ENCODE results near the gene LRRFIP1.

LRRFIP1 gene

DNA sequence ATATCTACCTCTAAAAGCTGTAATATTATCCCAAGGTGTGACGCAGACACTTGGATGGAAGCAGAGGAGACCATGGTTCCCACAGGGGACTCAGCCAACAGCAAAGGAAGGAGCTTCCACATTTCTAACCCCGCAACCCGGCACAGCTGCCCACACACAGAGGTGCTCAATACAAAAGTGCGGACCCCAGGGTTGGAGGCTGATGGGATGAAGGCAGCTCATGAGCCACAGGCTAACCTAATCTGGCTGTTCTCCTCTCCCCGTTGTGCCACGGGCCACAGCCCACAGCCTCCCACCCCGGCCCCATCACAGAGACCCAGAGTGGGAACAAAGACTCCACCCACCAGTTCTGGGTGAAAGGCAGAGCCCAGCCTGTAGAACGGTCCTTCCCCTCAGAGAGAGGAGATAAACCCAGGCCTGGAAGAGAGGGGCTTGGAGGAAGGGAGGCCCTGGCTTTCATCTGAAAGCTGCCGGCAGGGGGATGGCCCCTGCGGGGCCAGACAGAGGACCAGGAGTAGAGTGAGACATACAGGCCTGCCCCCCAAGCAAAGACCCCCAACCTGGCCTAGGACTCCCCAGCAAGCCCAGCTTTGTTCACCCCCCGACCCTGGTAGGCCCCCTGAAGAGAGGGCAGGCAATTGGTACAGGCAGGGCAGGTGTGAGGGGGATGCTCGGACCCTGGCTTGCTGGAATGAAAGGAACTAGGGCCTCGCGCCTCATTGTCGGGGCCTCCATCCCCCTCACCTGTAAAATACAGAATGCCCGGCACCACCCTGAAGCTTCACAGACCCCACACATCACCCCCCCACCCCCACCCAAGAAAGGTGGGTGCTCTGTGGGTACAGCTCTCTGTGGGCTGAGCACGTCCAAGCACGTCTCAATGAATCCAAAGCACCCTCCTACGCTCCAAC is 43.7 kb upstream of the LRRFIP1 start:
- TF ChIP-seq SIN3A (IDR thresholded peaks at IDR 0.05; ENCODE audit: borderline replicate concordance, insufficient read depth, low read length) (no peak), TAF1 (IDR thresholded peaks at IDR 0.05; ENCODE audit: borderline replicate concordance, insufficient read depth, low read length) (no peak), POLR2AphosphoS5 (IDR thresholded peaks at IDR 0.05; ENCODE audit: low read depth, low read length) (no peak), FOXP2 (optimal IDR thresholded peaks at IDR 0.05; ENCODE audit: borderline replicate concordance, extremely low read depth, extremely low read length, insufficient read depth) (no peak)
- TF ChIP-seq, protein P1, sequence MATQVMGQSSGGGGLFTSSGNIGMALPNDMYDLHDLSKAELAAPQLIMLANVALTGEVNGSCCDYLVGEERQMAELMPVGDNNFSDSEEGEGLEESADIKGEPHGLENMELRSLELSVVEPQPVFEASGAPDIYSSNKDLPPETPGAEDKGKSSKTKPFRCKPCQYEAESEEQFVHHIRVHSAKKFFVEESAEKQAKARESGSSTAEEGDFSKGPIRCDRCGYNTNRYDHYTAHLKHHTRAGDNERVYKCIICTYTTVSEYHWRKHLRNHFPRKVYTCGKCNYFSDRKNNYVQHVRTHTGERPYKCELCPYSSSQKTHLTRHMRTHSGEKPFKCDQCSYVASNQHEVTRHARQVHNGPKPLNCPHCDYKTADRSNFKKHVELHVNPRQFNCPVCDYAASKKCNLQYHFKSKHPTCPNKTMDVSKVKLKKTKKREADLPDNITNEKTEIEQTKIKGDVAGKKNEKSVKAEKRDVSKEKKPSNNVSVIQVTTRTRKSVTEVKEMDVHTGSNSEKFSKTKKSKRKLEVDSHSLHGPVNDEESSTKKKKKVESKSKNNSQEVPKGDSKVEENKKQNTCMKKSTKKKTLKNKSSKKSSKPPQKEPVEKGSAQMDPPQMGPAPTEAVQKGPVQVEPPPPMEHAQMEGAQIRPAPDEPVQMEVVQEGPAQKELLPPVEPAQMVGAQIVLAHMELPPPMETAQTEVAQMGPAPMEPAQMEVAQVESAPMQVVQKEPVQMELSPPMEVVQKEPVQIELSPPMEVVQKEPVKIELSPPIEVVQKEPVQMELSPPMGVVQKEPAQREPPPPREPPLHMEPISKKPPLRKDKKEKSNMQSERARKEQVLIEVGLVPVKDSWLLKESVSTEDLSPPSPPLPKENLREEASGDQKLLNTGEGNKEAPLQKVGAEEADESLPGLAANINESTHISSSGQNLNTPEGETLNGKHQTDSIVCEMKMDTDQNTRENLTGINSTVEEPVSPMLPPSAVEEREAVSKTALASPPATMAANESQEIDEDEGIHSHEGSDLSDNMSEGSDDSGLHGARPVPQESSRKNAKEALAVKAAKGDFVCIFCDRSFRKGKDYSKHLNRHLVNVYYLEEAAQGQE (IDR thresholded peaks at IDR 0.05; ENCODE audit: insufficient read depth in 1 of 2, low read depth in 2 of 2, low read length in 2 of 2): no peak

DNA sequence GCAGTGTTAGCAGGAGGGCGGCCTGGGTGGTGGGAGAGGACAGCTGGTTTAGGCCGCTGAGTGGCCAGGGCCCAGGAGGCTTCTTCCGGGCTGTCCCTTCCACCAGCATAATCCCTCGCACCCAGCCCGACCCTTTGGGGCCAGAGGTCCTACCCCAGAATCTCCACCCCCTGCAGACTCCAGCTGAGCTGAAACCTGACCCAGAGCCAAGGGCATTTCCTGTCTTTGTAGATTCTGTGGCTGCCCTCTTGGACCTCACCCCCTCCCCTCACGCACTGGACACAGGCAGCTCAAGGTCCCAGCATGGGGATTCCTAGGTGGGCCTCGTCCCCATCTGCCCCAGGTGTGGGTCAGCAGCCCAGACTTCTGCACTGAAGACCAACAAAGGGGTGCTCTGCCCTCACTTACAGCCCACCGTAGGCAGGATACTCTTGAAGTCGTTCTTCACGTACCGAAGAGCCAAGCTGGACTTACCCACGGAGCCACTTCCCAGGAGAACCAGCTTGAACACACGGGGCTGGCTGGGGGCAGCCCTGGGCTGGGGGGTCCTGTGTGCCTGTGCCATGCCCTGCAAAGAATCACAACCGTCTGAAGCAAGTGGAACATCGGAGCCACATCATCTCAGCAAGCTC is 41.7 kb upstream of the LRRFIP1 start:
- TF ChIP-seq SIN3A (IDR thresholded peaks at IDR 0.05; ENCODE audit: borderline replicate concordance, insufficient read depth, low read length) (no peak), FOXP2 (optimal IDR thresholded peaks at IDR 0.05; ENCODE audit: borderline replicate concordance, extremely low read depth, extremely low read length, insufficient read depth) (no peak), POLR2AphosphoS5 (IDR thresholded peaks at IDR 0.05; ENCODE audit: low read depth, low read length) (no peak), TAF1 (IDR thresholded peaks at IDR 0.05; ENCODE audit: borderline replicate concordance, insufficient read depth, low read length) (no peak)
- TF ChIP-seq, protein P1 (IDR thresholded peaks at IDR 0.05; ENCODE audit: insufficient read depth in 1 of 2, low read depth in 2 of 2, low read length in 2 of 2): no peak

DNA sequence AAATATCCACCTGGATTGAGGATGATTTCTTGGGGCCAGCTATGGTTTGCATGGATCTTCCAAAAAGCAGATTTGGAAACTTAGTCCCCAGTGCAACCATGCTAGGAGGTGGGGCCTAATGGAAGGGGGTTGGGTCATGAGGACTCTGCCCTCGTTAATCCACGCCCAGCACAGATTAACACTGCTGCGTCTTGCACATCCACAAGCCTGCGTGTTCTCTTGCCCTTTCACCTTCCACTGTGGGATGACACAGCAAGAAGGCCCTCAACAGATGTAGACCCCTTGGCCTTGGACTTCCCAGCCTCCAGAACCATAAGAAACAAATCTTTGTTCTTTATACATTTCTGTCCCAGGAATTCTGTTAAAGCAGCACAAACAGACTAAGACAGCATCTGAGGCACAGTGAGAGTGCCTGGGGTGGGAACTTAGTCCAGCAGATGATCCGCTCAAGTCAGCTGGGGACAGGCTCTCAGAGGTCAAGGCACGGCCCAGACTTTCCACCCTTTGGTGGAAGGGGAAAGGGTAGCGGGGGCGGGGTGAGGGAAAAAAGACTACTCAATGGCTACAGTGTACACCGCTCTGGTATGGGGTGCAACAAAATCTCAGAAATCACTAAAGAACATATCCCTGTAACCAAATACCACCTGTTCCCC is 39.2 kb upstream of the LRRFIP1 start:
- TF ChIP-seq, protein P1 (IDR thresholded peaks at IDR 0.05; ENCODE audit: insufficient read depth in 1 of 2, low read depth in 2 of 2, low read length in 2 of 2): no peak
- TF ChIP-seq TAF1 (IDR thresholded peaks at IDR 0.05; ENCODE audit: borderline replicate concordance, insufficient read depth, low read length) (no peak), SIN3A (IDR thresholded peaks at IDR 0.05; ENCODE audit: borderline replicate concordance, insufficient read depth, low read length) (no peak), POLR2AphosphoS5 (IDR thresholded peaks at IDR 0.05; ENCODE audit: low read depth, low read length) (no peak), FOXP2 (optimal IDR thresholded peaks at IDR 0.05; ENCODE audit: borderline replicate concordance, extremely low read depth, extremely low read length, insufficient read depth) (no peak)

DNA sequence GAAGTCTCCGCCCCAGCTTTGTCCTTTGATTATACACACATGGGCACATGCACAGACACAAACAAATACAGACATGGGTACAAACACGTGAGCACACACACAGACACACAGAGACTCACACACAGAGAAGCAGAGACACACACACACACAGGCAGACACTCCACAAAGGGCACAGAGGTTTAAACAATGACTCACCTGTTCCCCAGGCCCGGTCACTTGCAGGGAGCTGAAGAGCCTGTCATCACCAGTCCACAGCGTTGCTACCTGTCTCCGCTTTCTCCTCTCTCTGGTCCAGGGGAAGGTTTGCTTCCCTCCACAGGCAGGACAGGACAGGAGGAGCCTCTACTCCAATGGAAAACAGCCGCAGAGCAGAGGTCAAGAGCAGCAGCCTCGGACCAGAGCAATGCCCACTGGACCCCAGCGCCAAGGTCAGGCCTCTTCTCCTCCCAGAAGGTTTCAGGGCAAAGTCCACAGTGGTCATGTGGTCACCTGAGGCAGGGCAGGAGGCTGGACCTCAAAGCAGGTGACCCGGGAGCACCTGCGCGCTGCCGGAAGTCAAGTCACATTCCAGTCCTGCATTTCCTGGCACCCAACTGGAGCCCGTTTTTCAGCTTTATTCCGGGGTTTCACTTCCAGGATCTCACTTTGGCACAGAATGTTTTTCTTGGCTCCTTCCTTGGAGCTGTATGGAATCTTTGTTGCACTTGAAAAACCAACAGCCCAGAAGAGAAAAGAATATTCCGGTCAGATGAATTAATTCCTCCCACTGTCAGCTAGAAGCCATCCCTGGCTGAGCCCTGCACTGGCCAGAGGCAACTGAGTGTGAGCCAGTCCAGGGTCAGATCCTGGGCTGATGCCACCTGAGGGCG is 36.9 kb upstream of the LRRFIP1 start, which contains the start of gene RAB17:
Gene RAB17, minus strand, starts transcription at position 463 of the 869 bp plus-strand sequence. CDS start 4,580 bp downstream, outside the sequence.
- TF ChIP-seq POLR2AphosphoS5 (IDR thresholded peaks at IDR 0.05; ENCODE audit: low read depth, low read length) (no peak), TAF1 (IDR thresholded peaks at IDR 0.05; ENCODE audit: borderline replicate concordance, insufficient read depth, low read length) (no peak), FOXP2 (optimal IDR thresholded peaks at IDR 0.05; ENCODE audit: borderline replicate concordance, extremely low read depth, extremely low read length, insufficient read depth) (no peak), SIN3A (IDR thresholded peaks at IDR 0.05; ENCODE audit: borderline replicate concordance, insufficient read depth, low read length) (no peak)
- TF ChIP-seq, protein P1 (IDR thresholded peaks at IDR 0.05; ENCODE audit: insufficient read depth in 1 of 2, low read depth in 2 of 2, low read length in 2 of 2): no peak
